GM23338 (cell line): ENCODE data around the gene TM6SF1.

Experiments used
- CREB1 ChIP-seq: fragments of 250-450 bp; sonication (Bioruptor Pico); IDR thresholded peaks from 2 replicates; pipeline ENCODE4 v1.5.0; 2020; ENCODE audit warnings: low read depth, mild to moderate bottlenecking, moderate library complexity
- EZH2 ChIP-seq: fragments of 200-600 bp; sonication (generic); IDR thresholded peaks from one replicate; pipeline ENCODE4 v1.8.0; 2017; ENCODE audit warnings: antibody characterized with exemption, mild to moderate bottlenecking, low read depth; ENCODE audit not compliant: unreplicated experiment
- EZH2phosphoT487 ChIP-seq: fragments of 200-600 bp; sonication (generic); IDR thresholded peaks from one replicate; pipeline ENCODE4 v1.8.1; 2018; ENCODE audit warnings: antibody characterized with exemption; ENCODE audit not compliant: unreplicated experiment
- JUNB ChIP-seq: IDR thresholded peaks from one replicate; pipeline ENCODE4 v1.6.1; 2016; ENCODE audit warnings: antibody characterized with exemption; ENCODE audit not compliant: unreplicated experiment
- POLR2AphosphoS5 ChIP-seq: IDR thresholded peaks from 2 replicates; pipeline ENCODE4 v1.6.1; 2016; ENCODE audit warnings: antibody characterized with exemption, low read depth
- STAT1 ChIP-seq: IDR thresholded peaks from one replicate; pipeline ENCODE4 v1.6.1; 2016; ENCODE audit warnings: antibody characterized with exemption; ENCODE audit not compliant: unreplicated experiment
- ZNF114 ChIP-seq: fragments of 250-450 bp; sonication (Bioruptor Pico); IDR thresholded peaks from 2 replicates; pipeline ENCODE4 v1.5.0; 2020; ENCODE audit warnings: mild to moderate bottlenecking, moderate library complexity
- TF ChIP-seq, protein P1 (sequence below), 2 experiments: fragments of 200-600 bp in 1 of 2; sonication (generic) in 1 of 2; conservative IDR thresholded peaks; 2 replicates each; pipeline versions ENCODE4 v1.5.1 to v1.6.1; 2016 to 2017; ENCODE audit warnings: antibody characterized with exemption in 2 of 2, low read depth in 2 of 2, mild to moderate bottlenecking in 2 of 2, moderate library complexity in 1 of 2
- TF ChIP-seq, protein P2 (sequence below): IDR thresholded peaks from one replicate; pipeline ENCODE4 v1.6.1; 2018; ENCODE audit warnings: antibody characterized with exemption; ENCODE audit not compliant: unreplicated experiment
- TF ChIP-seq, protein P3 (sequence below): fragments of 250-450 bp; sonication (Bioruptor Pico); IDR thresholded peaks from 2 replicates; pipeline ENCODE4 v1.5.0; 2020; ENCODE audit warnings: mild to moderate bottlenecking, moderate library complexity
- TF ChIP-seq, protein P4 (sequence below): IDR thresholded peaks from 2 replicates; pipeline ENCODE4 v1.6.1; 2016; ENCODE audit warnings: antibody characterized with exemption

DNA sequence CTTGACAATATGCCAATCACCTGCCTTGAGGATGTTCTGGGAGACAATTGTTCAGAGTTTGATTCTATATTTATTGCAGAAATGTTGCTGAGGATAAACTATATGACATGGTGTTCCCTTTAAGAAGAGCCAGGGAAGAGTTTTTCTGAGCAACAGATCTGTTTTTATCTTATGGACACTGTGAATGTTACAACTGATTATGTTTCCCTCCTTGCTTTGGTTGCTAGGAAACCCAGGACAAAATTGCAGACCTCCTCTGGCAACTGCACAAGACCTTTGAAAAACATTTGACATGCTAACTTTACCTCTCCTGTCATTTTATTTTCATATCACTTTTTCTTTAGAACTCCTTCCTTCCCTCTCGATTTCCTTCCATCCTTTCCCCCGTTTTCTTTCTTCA lies 8.2 kb upstream of the TM6SF1 start:
- no peak for TF ChIP-seq POLR2AphosphoS5
- TF ChIP-seq, protein P1, sequence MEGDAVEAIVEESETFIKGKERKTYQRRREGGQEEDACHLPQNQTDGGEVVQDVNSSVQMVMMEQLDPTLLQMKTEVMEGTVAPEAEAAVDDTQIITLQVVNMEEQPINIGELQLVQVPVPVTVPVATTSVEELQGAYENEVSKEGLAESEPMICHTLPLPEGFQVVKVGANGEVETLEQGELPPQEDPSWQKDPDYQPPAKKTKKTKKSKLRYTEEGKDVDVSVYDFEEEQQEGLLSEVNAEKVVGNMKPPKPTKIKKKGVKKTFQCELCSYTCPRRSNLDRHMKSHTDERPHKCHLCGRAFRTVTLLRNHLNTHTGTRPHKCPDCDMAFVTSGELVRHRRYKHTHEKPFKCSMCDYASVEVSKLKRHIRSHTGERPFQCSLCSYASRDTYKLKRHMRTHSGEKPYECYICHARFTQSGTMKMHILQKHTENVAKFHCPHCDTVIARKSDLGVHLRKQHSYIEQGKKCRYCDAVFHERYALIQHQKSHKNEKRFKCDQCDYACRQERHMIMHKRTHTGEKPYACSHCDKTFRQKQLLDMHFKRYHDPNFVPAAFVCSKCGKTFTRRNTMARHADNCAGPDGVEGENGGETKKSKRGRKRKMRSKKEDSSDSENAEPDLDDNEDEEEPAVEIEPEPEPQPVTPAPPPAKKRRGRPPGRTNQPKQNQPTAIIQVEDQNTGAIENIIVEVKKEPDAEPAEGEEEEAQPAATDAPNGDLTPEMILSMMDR (conservative IDR thresholded peaks at IDR 0.05; ENCODE audit: low read depth in 2 of 2): no peak
- TF ChIP-seq EZH2: no peak
- TF ChIP-seq, protein P2, sequence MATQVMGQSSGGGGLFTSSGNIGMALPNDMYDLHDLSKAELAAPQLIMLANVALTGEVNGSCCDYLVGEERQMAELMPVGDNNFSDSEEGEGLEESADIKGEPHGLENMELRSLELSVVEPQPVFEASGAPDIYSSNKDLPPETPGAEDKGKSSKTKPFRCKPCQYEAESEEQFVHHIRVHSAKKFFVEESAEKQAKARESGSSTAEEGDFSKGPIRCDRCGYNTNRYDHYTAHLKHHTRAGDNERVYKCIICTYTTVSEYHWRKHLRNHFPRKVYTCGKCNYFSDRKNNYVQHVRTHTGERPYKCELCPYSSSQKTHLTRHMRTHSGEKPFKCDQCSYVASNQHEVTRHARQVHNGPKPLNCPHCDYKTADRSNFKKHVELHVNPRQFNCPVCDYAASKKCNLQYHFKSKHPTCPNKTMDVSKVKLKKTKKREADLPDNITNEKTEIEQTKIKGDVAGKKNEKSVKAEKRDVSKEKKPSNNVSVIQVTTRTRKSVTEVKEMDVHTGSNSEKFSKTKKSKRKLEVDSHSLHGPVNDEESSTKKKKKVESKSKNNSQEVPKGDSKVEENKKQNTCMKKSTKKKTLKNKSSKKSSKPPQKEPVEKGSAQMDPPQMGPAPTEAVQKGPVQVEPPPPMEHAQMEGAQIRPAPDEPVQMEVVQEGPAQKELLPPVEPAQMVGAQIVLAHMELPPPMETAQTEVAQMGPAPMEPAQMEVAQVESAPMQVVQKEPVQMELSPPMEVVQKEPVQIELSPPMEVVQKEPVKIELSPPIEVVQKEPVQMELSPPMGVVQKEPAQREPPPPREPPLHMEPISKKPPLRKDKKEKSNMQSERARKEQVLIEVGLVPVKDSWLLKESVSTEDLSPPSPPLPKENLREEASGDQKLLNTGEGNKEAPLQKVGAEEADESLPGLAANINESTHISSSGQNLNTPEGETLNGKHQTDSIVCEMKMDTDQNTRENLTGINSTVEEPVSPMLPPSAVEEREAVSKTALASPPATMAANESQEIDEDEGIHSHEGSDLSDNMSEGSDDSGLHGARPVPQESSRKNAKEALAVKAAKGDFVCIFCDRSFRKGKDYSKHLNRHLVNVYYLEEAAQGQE: no peak
- no peak for TF ChIP-seq JUNB
- no peak for TF ChIP-seq STAT1
- no peak for TF ChIP-seq EZH2phosphoT487
- TF ChIP-seq CREB1 (CRISPR knock-in tag): no peak
- TF ChIP-seq ZNF114 (CRISPR knock-in tag): no peak
- TF ChIP-seq, protein P3, sequence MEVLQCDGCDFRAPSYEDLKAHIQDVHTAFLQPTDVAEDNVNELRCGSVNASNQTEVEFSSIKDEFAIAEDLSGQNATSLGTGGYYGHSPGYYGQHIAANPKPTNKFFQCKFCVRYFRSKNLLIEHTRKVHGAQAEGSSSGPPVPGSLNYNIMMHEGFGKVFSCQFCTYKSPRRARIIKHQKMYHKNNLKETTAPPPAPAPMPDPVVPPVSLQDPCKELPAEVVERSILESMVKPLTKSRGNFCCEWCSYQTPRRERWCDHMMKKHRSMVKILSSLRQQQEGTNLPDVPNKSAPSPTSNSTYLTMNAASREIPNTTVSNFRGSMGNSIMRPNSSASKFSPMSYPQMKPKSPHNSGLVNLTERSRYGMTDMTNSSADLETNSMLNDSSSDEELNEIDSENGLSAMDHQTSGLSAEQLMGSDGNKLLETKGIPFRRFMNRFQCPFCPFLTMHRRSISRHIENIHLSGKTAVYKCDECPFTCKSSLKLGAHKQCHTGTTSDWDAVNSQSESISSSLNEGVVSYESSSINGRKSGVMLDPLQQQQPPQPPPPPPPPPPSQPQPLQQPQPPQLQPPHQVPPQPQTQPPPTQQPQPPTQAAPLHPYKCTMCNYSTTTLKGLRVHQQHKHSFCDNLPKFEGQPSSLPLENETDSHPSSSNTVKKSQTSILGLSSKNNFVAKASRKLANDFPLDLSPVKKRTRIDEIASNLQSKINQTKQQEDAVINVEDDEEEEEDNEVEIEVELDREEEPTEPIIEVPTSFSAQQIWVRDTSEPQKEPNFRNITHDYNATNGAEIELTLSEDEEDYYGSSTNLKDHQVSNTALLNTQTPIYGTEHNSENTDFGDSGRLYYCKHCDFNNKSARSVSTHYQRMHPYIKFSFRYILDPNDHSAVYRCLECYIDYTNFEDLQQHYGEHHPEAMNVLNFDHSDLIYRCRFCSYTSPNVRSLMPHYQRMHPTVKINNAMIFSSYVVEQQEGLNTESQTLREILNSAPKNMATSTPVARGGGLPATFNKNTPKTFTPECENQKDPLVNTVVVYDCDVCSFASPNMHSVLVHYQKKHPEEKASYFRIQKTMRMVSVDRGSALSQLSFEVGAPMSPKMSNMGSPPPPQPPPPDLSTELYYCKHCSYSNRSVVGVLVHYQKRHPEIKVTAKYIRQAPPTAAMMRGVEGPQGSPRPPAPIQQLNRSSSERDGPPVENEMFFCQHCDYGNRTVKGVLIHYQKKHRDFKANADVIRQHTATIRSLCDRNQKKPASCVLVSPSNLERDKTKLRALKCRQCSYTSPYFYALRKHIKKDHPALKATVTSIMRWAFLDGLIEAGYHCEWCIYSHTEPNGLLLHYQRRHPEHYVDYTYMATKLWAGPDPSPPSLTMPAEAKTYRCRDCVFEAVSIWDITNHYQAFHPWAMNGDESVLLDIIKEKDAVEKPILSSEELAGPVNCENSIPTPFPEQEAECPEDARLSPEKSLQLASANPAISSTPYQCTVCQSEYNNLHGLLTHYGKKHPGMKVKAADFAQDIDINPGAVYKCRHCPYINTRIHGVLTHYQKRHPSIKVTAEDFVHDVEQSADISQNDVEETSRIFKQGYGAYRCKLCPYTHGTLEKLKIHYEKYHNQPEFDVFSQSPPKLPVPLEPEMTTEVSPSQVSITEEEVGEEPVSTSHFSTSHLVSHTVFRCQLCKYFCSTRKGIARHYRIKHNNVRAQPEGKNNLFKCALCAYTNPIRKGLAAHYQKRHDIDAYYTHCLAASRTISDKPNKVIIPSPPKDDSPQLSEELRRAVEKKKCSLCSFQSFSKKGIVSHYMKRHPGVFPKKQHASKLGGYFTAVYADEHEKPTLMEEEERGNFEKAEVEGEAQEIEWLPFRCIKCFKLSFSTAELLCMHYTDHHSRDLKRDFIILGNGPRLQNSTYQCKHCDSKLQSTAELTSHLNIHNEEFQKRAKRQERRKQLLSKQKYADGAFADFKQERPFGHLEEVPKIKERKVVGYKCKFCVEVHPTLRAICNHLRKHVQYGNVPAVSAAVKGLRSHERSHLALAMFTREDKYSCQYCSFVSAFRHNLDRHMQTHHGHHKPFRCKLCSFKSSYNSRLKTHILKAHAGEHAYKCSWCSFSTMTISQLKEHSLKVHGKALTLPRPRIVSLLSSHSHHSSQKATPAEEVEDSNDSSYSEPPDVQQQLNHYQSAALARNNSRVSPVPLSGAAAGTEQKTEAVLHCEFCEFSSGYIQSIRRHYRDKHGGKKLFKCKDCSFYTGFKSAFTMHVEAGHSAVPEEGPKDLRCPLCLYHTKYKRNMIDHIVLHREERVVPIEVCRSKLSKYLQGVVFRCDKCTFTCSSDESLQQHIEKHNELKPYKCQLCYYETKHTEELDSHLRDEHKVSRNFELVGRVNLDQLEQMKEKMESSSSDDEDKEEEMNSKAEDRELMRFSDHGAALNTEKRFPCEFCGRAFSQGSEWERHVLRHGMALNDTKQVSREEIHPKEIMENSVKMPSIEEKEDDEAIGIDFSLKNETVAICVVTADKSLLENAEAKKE (CRISPR knock-in tag): no peak
- TF ChIP-seq, protein P4, sequence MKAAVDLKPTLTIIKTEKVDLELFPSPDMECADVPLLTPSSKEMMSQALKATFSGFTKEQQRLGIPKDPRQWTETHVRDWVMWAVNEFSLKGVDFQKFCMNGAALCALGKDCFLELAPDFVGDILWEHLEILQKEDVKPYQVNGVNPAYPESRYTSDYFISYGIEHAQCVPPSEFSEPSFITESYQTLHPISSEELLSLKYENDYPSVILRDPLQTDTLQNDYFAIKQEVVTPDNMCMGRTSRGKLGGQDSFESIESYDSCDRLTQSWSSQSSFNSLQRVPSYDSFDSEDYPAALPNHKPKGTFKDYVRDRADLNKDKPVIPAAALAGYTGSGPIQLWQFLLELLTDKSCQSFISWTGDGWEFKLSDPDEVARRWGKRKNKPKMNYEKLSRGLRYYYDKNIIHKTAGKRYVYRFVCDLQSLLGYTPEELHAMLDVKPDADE: no peak
